Measurements from ENCODE around the gene POPDC3.

DNA sequence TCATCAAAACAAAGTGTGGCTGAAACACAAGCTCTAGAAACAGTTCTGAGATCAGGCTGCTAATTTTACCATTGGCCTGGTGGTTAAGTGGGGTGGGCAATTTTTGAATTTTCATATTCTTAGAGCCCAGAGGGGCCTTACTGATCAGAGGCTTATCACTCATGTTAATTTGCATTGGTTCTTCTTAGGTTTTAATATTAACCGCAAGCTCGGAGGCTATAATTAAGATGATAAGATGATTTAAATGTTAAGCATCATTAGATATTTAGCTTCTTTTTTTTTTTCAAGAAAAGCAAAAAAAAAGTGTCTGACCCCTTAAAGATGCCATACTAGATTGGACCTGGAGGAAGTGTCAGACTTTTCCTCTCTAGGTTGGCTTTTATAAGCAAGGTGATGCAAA is 8.4 kb upstream of the POPDC3 start:
- TF ChIP-seq, protein P1, sequence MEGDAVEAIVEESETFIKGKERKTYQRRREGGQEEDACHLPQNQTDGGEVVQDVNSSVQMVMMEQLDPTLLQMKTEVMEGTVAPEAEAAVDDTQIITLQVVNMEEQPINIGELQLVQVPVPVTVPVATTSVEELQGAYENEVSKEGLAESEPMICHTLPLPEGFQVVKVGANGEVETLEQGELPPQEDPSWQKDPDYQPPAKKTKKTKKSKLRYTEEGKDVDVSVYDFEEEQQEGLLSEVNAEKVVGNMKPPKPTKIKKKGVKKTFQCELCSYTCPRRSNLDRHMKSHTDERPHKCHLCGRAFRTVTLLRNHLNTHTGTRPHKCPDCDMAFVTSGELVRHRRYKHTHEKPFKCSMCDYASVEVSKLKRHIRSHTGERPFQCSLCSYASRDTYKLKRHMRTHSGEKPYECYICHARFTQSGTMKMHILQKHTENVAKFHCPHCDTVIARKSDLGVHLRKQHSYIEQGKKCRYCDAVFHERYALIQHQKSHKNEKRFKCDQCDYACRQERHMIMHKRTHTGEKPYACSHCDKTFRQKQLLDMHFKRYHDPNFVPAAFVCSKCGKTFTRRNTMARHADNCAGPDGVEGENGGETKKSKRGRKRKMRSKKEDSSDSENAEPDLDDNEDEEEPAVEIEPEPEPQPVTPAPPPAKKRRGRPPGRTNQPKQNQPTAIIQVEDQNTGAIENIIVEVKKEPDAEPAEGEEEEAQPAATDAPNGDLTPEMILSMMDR (IDR thresholded peaks at IDR 0.05; ENCODE audit: insufficient read depth, low read length, poor library complexity, severe bottlenecking) = no peak
- no peak for TF ChIP-seq EZH2phosphoT487 (conservative IDR thresholded peaks at IDR 0.05; ENCODE audit: low read length)

All from SU-DHL-6 (cell line).